GM12864 (cell line): ENCODE data around the gene TMPRSS4.

ENCODE experiments used
- DNase-seq: peaks from one replicate; pipeline ENCODE4 v3.0.0-alpha.2; 2011; ENCODE audit warnings: low read depth
- H3K4me3 ChIP-seq: 2 replicates; pipeline ENCODE4 v1.5.1; 2011; ENCODE audit warnings: mild to moderate bottlenecking, low read depth, low read length, control low read depth
- CTCF ChIP-seq: IDR thresholded peaks from 2 replicates; pipeline ENCODE4 v1.5.1; 2011; ENCODE audit warnings: low read depth, mild to moderate bottlenecking, moderate library complexity, low read length, control low read depth, inconsistent platforms; ENCODE audit errors: missing control alignments

TMPRSS4 gene

GRCh38 chr11:118108513-118108912 lies 31.6 kb downstream of the TMPRSS4 start:
- TF ChIP-seq CTCF, result no peak
- no peak overlapping the region for H3K4me3 ChIP-seq
- no peak for DNase-seq

GRCh38 chr11:118109231-118109630 lies 32.4 kb downstream of the TMPRSS4 start:
- H3K4me3 ChIP-seq, result no peak overlapping the region
- no peak for TF ChIP-seq CTCF
- no peak for DNase-seq

GRCh38 chr11:118111019-118111743 lies 34.3 kb downstream of the TMPRSS4 start:
- H3K4me3 ChIP-seq, result no peak overlapping the region
- no peak for TF ChIP-seq CTCF
- no peak for DNase-seq

GRCh38 chr11:118111744-118112035 lies 34.8 kb downstream of the TMPRSS4 start:
- no peak overlapping the region for H3K4me3 ChIP-seq
- no peak for DNase-seq
- no peak for TF ChIP-seq CTCF

- no peak for TF ChIP-seq CTCF
- no peak for DNase-seq
- no peak overlapping the region for H3K4me3 ChIP-seq
Observed at GRCh38 chr11:118112711-118113430, 36.0 kb downstream of the TMPRSS4 start.

- DNase-seq, result no peak
- TF ChIP-seq CTCF, result no peak
- H3K4me3 ChIP-seq, result no peak overlapping the region
Observed at GRCh38 chr11:118114266-118114665, 37.4 kb downstream of the TMPRSS4 start.

- TF ChIP-seq CTCF, result no peak
Observed at GRCh38 chr11:118115048-118115447, 38.2 kb downstream of the TMPRSS4 start.

More at GRCh38 chr11:118115048-118115447, 38.2 kb downstream of the TMPRSS4 start:
- DNase-seq, result no peak
- H3K4me3 ChIP-seq, result no peak overlapping the region
